ENCODE measurements around the gene ZNF320. TPM values are rescaled to one million over a fixed set of nuclear protein-coding genes. Genes with fewer than 3 reads are reported as not detected.

Gene ZNF320
- total RNA-seq, 2 experiments from 2014 or later: 8.0 to 16.1 TPM

Small RNAs within 50 kb of the gene (small RNA-seq; reads per million reads assigned to genes)
- 0.16 reads per million for gene ZNF320

Other genes starting within 250 kb of the ZNF320 start
- gene ZNF611, start 162.6 kb downstream of the ZNF320 start, total RNA-seq (2014; rRNA removed; shearing (Covaris generic)): 10.6 and 13.6 TPM in 2 replicates
- gene ZNF611, start 162.6 kb downstream of the ZNF320 start, total RNA-seq (2022): 23.8 and 23.9 TPM in 2 replicates
- gene ZNF600, start 110.8 kb downstream of the ZNF320 start, total RNA-seq (2014; rRNA removed; shearing (Covaris generic)): 2.8 and 4.6 TPM in 2 replicates
- gene ZNF600, start 110.8 kb downstream of the ZNF320 start, total RNA-seq (2022): 8.5 and 10.7 TPM in 2 replicates
- gene ZNF28, start 76.0 kb downstream of the ZNF320 start, total RNA-seq (2014; rRNA removed; shearing (Covaris generic)): 17.9 and 21.1 TPM in 2 replicates
- gene ZNF28, start 76.0 kb downstream of the ZNF320 start, total RNA-seq (2022): 15.7 and 19.1 TPM in 2 replicates
- gene ZNF468, start 40.0 kb downstream of the ZNF320 start, total RNA-seq (2014; rRNA removed; shearing (Covaris generic)): 19.7 and 27.0 TPM in 2 replicates
- 21.3 and 23.0 TPM in 2 replicates for gene ZNF468, start 40.0 kb downstream of the ZNF320 start, total RNA-seq (2022)
- 7.4 and 8.5 TPM in 2 replicates for gene ZNF888, start 25.8 kb upstream of the ZNF320 start, total RNA-seq (2014; rRNA removed; shearing (Covaris generic))
- gene ZNF888, start 25.8 kb upstream of the ZNF320 start, total RNA-seq (2022): 9.0 and 11.3 TPM in 2 replicates
- 5.8 and 8.8 TPM in 2 replicates for gene ZNF816, start 65.2 kb upstream of the ZNF320 start, total RNA-seq (2014; rRNA removed; shearing (Covaris generic))
- gene ZNF816, start 65.2 kb upstream of the ZNF320 start, total RNA-seq (2022): 8.6 and 10.5 TPM in 2 replicates
- not detected in 2 replicates for gene ERVV-1, start 116.3 kb upstream of the ZNF320 start, total RNA-seq (2014; rRNA removed; shearing (Covaris generic))
- gene ERVV-1, start 116.3 kb upstream of the ZNF320 start, total RNA-seq (2022): not detected in 2 replicates
- not detected in 2 replicates for gene ERVV-2, start 147.1 kb upstream of the ZNF320 start, total RNA-seq (2014; rRNA removed; shearing (Covaris generic))
- gene ERVV-2, start 147.1 kb upstream of the ZNF320 start, total RNA-seq (2022): not detected in 2 replicates
- gene ZNF160, start 205.8 kb upstream of the ZNF320 start, total RNA-seq (2014; rRNA removed; shearing (Covaris generic)): 18.8 and 19.7 TPM in 2 replicates
- gene ZNF160, start 205.8 kb upstream of the ZNF320 start, total RNA-seq (2022): 35.5 and 40.4 TPM in 2 replicates
- 0.18 and 0.63 TPM in 2 replicates for gene ZNF415, start 235.3 kb upstream of the ZNF320 start, total RNA-seq (2014; rRNA removed; shearing (Covaris generic))
- gene ZNF415, start 235.3 kb upstream of the ZNF320 start, total RNA-seq (2022): 0.51 and 0.89 TPM in 2 replicates

All from OCI-LY7 (cell line).